GM18870 (cell line): ENCODE data around the gene CHURC1.

Experiments
- ATAC-seq: cut with Tn5 transposase; IDR thresholded peaks from one replicate; pipeline ENCODE4 v1.9.1; 2021; ENCODE audit warnings: moderate library complexity; ENCODE audit not compliant: unreplicated experiment

Gene CHURC1

GRCh38 chr14:64937821-64938193 lies 23.6 kb downstream of the CHURC1 start:
- ATAC-seq, result no peak

- ATAC-seq, result no peak
These were observed 24.9 kb downstream of the CHURC1 start for GRCh38 chr14:64938972-64939816.

GRCh38 chr14:64939817-64940190 lies 25.5 kb downstream of the CHURC1 start:
- no peak for ATAC-seq

GRCh38 chr14:64940336-64940910 lies 26.2 kb downstream of the CHURC1 start:
- no peak for ATAC-seq

- ATAC-seq, result no peak
These were observed 28.4 kb downstream of the CHURC1 start, which contains the start of gene GPX2 for GRCh38 chr14:64942531-64943111. Gene GPX2, minus strand, starts transcription at chr14:64942745. Its CDS starts 19 bp downstream, at chr14:64942726.

GRCh38 chr14:64943556-64943955 lies 29.3 kb downstream of the CHURC1 start:
- ATAC-seq, result no peak

- ATAC-seq, result no peak
These were observed 29.8 kb downstream of the CHURC1 start for GRCh38 chr14:64944041-64944440.

GRCh38 chr14:64944861-64945260 lies 30.6 kb downstream of the CHURC1 start:
- ATAC-seq, result no peak

- no peak for ATAC-seq
These were observed 31.4 kb downstream of the CHURC1 start for GRCh38 chr14:64945431-64946178.

GRCh38 chr14:64946310-64947045 lies 32.2 kb downstream of the CHURC1 start:
- ATAC-seq, result no peak

GRCh38 chr14:64947710-64948611 lies 33.7 kb downstream of the CHURC1 start:
- no peak for ATAC-seq

GRCh38 chr14:64948612-64949210 lies 34.5 kb downstream of the CHURC1 start:
- ATAC-seq, result no peak

- ATAC-seq, result no peak
These were observed 36.6 kb downstream of the CHURC1 start for GRCh38 chr14:64950889-64951288.

- no peak for ATAC-seq
These were observed 37.0 kb downstream of the CHURC1 start for GRCh38 chr14:64951291-64951690.

- no peak for ATAC-seq
These were observed 37.5 kb downstream of the CHURC1 start for GRCh38 chr14:64951724-64952123.

GRCh38 chr14:64952598-64953309 lies 38.5 kb downstream of the CHURC1 start:
- peak; percentile 66 for ATAC-seq

- ATAC-seq, result no peak
These were observed 39.0 kb downstream of the CHURC1 start for GRCh38 chr14:64953310-64953654.

- no peak for ATAC-seq
These were observed 39.4 kb downstream of the CHURC1 start for GRCh38 chr14:64953661-64954060.
